ENCODE data around the gene RERE.

GRCh38 chr1:8409606-8410005 is 407.8 kb downstream of the RERE start:
- TF ChIP-seq FOS (IDR thresholded peaks at IDR 0.05; ENCODE audit: borderline replicate concordance, insufficient read depth, low read length): no peak
- no peak for TF ChIP-seq CTCF (IDR thresholded peaks at IDR 0.05; ENCODE audit: extremely low read depth in 1 of 2, insufficient read depth in 1 of 2, low read depth in 1 of 2, low read length in 2 of 2)
- TF ChIP-seq POLR2A (IDR thresholded peaks at IDR 0.05; ENCODE audit: low read depth, low read length): no peak
- TF ChIP-seq POLR2AphosphoS5 (IDR thresholded peaks at IDR 0.05; ENCODE audit: insufficient read depth, low read depth, low read length): no peak
- no peak for TF ChIP-seq MAX (IDR thresholded peaks at IDR 0.05; ENCODE audit: insufficient read depth, insufficient read length)
- no peak for TF ChIP-seq GATA2 (IDR thresholded peaks at IDR 0.05; ENCODE audit: insufficient read depth, insufficient read length, low read depth, low read length)
- no peak for TF ChIP-seq JUN (IDR thresholded peaks at IDR 0.05; ENCODE audit: borderline replicate concordance, insufficient read depth, insufficient read length, low read depth)
- no peak for TF ChIP-seq EZH2 (IDR thresholded peaks at IDR 0.05; ENCODE audit: borderline replicate concordance, low read depth, low read length, severe bottlenecking)
- TF ChIP-seq MYC (IDR thresholded peaks at IDR 0.05; ENCODE audit: low read depth, low read length): no peak
